ENCODE data around the gene SPATA31A1.
"Not testable (repeated sequence)": the region's sequence is repeated elsewhere in the genome, so short reads cannot be mapped to it uniquely, and the experiment has no call there.

SPATA31A1 gene

GRCh38 chr9:39355369-39355768 is at the start of gene SPATA31A1:
Gene SPATA31A1 (plus strand): TSS chr9:39355669. CDS start chr9:39355731, 62 bp downstream.
- not testable (repeated sequence) for DNase-seq (ENCODE audit: low read depth in 2 of 2)

GRCh38 chr9:39407261-39408204 is 52.1 kb downstream of the SPATA31A1 start:
- DNase-seq (ENCODE audit: low read depth in 2 of 2) = not testable (repeated sequence)

GRCh38 chr9:39411254-39411940 is 55.9 kb downstream of the SPATA31A1 start:
- not testable (repeated sequence) for DNase-seq (ENCODE audit: low read depth in 2 of 2)
